ENCODE data around the gene FOXP2. TPM values are rescaled to one million over a fixed set of nuclear protein-coding genes. Genes with fewer than 3 reads are reported as not detected.

FOXP2 gene
- polyA plus RNA-seq, 3 donors: not detected

- Mint-ChIP-seq H3K9me3 (no peaks in the 10 kb centered on the region), H3K27me3 (ENCODE audit: low read depth in 3 of 3) (peaks cover 0 to 2% (median 0%) of the 10 kb centered on the region in 3 donors), H3K36me3 (no peaks in the 10 kb centered on the region), H3K4me1 (no peaks in the 10 kb centered on the region), H3K4me3 (no peak overlapping the region), H3K27ac (no peak overlapping the region)
- intact Hi-C loops (cut with micrococcal nuclease): no loop called here
- H4K20me1 ChIP-seq (ENCODE audit: insufficient read depth, low read length): no peaks in the 10 kb centered on the region
- H3K9me3 ChIP-seq (replicated peaks in 1 of 2; ENCODE audit: control insufficient read depth in 1 of 2, insufficient read depth in 1 of 2, low read length in 2 of 2): no peaks in the 10 kb centered on the region
- H3K4me2 ChIP-seq (replicated peaks; ENCODE audit: extremely low read depth, low read length, poor library complexity, severe bottlenecking): no peak overlapping the region
- H3K79me2 ChIP-seq (ENCODE audit: insufficient read depth, low read length): no peaks in the 10 kb centered on the region
- no peak overlapping the region for H3K4me3 ChIP-seq (replicated peaks in 1 of 3; ENCODE audit: low read depth in 2 of 3, low read length in 3 of 3)
- H3K9ac ChIP-seq (ENCODE audit: insufficient read depth, low read length, poor library complexity, severe bottlenecking): no peak overlapping the region
- DNase-seq: no peak
- 88% methylated on average over 1 of the region's 2 CpGs for WGBS (ENCODE audit: insufficient coverage)
- TF ChIP-seq CTCF (IDR thresholded peaks at IDR 0.05): no peak
- H3K27ac ChIP-seq (ENCODE audit: low read depth in 1 of 2, low read length in 2 of 2): no peak overlapping the region
- H3K27me3 ChIP-seq (ENCODE audit: control insufficient read depth in 2 of 2, insufficient read depth in 2 of 2, low read length in 2 of 2): no peaks in the 10 kb centered on the region
- H3K36me3 ChIP-seq (replicated peaks in 1 of 2; ENCODE audit: control insufficient read depth in 1 of 2, insufficient read depth in 2 of 2, low read length in 2 of 2): no peaks in the 10 kb centered on the region
- no peaks in the 10 kb centered on the region for H3K4me1 ChIP-seq (ENCODE audit: control insufficient read depth in 1 of 2, insufficient read depth in 2 of 2, low read length in 2 of 2)
- H2AFZ ChIP-seq (ENCODE audit: insufficient read depth, low read depth, low read length, poor library complexity, severe bottlenecking): no peak overlapping the region
Measured at GRCh38 chr7:114590298-114590697, 175.7 kb downstream of the FOXP2 start.

GRCh38 chr7:114598946-114599345 is 184.3 kb downstream of the FOXP2 start:
- Histone ChIP-seq H4K20me1 (ENCODE audit: insufficient read depth, low read length) (no peaks in the 10 kb centered on the region), H3K27me3 (ENCODE audit: control insufficient read depth in 2 of 2, insufficient read depth in 2 of 2, low read length in 2 of 2) (no peaks in the 10 kb centered on the region), H3K4me3 (replicated peaks in 1 of 3; ENCODE audit: low read depth in 2 of 3, low read length in 3 of 3) (no peak overlapping the region), H3K9ac (ENCODE audit: insufficient read depth, low read length, poor library complexity, severe bottlenecking) (no peak overlapping the region), H3K4me1 (ENCODE audit: control insufficient read depth in 1 of 2, insufficient read depth in 2 of 2, low read length in 2 of 2) (no peaks in the 10 kb centered on the region), H3K79me2 (ENCODE audit: insufficient read depth, low read length) (no peaks in the 10 kb centered on the region), H3K27ac (ENCODE audit: low read depth in 1 of 2, low read length in 2 of 2) (no peak overlapping the region), H3K9me3 (replicated peaks in 1 of 2; ENCODE audit: control insufficient read depth in 1 of 2, insufficient read depth in 1 of 2, low read length in 2 of 2) (no peaks in the 10 kb centered on the region), H3K4me2 (replicated peaks; ENCODE audit: extremely low read depth, low read length, poor library complexity, severe bottlenecking) (no peak overlapping the region), H3K36me3 (replicated peaks in 1 of 2; ENCODE audit: control insufficient read depth in 1 of 2, insufficient read depth in 2 of 2, low read length in 2 of 2) (no peaks in the 10 kb centered on the region), H2AFZ (ENCODE audit: insufficient read depth, low read depth, low read length, poor library complexity, severe bottlenecking) (no peak overlapping the region)
- no peaks in the 10 kb centered on the region for H3K36me3 Mint-ChIP-seq
- WGBS (ENCODE audit: insufficient coverage): no CpG with 5 or more reads among the region's 4 CpGs
- no peak for DNase-seq
- TF ChIP-seq CTCF (IDR thresholded peaks at IDR 0.05): no peak
- H3K27ac Mint-ChIP-seq: no peak overlapping the region
- no peaks in the 10 kb centered on the region for H3K4me1 Mint-ChIP-seq
- no peaks in the 10 kb centered on the region for H3K9me3 Mint-ChIP-seq
- no peaks in the 10 kb centered on the region for H3K27me3 Mint-ChIP-seq (ENCODE audit: low read depth in 3 of 3)
- intact Hi-C loops (cut with micrococcal nuclease): no loop called here
- H3K4me3 Mint-ChIP-seq: no peak overlapping the region
